ENCODE data around the gene TMEM89.

DNA sequence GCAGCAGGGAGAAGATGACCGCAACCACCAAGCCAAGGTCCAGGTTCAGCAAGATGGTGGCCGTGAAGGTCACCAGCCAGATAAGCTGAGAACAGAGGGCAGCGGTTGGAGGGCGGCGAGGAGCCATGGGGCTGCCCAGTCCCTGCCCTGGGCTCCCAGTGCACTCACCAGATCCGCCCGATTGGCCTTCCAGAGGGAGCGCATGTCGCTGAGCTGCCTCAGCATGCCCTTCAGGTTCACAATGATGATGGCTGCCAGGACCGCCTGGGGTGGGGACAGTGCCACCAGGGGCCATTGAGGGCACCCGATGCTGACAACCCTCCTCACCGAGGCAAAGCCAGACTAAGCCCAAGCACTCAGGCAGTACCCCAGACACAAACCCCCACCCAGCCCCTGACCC is 8.3 kb upstream of the TMEM89 start:
- TF ChIP-seq YY1 (IDR thresholded peaks at IDR 0.05; ENCODE audit: insufficient read depth, insufficient read length), result no peak
- TF ChIP-seq ZNF274 (IDR thresholded peaks at IDR 0.05; ENCODE audit: low read depth, low read length), result no peak
- no peak for TF ChIP-seq SUZ12 (IDR thresholded peaks at IDR 0.05; ENCODE audit: extremely low read depth, insufficient read depth, insufficient read length)

All from NT2/D1 (cell line).